GM18508 (cell line): ENCODE data around the gene ELOVL5.
"Not testable (repeated sequence)": the region's sequence is repeated elsewhere in the genome, so short reads cannot be mapped to it uniquely, and the experiment has no call there.

Experiments
- ATAC-seq: cut with Tn5 transposase; IDR thresholded peaks from one replicate; pipeline ENCODE4 v1.9.1; 2021; ENCODE audit warnings: moderate number of reproducible peaks; ENCODE audit not compliant: insufficient read depth, unreplicated experiment

The ELOVL5 gene

GRCh38 chr6:53348371-53349208, at the start of gene ELOVL5:
ELOVL5 (minus strand) TSS chr6:53348950; CDS start chr6:53295699, 53,251 bp downstream.
- ATAC-seq: peak; percentile 59

- no peak for ATAC-seq
These were observed 48.5 kb upstream of the ELOVL5 start for GRCh38 chr6:53397283-53397682.

GRCh38 chr6:53395986-53396385, 47.2 kb upstream of the ELOVL5 start:
- no peak for ATAC-seq

- ATAC-seq: no peak
These were observed 46.0 kb upstream of the ELOVL5 start for GRCh38 chr6:53394704-53395103.

GRCh38 chr6:53391170-53391569, 42.4 kb upstream of the ELOVL5 start:
- no peak for ATAC-seq

GRCh38 chr6:53390010-53390409, 41.3 kb upstream of the ELOVL5 start:
- ATAC-seq: no peak

- not testable (repeated sequence) for ATAC-seq
These were observed 39.9 kb upstream of the ELOVL5 start for GRCh38 chr6:53388615-53389014.

GRCh38 chr6:53382421-53382820, 33.7 kb upstream of the ELOVL5 start:
- ATAC-seq: no peak

GRCh38 chr6:53378208-53378607, 29.5 kb upstream of the ELOVL5 start:
- ATAC-seq: no peak

- no peak for ATAC-seq
These were observed 29.0 kb upstream of the ELOVL5 start for GRCh38 chr6:53377793-53378192.

- ATAC-seq: no peak
These were observed 28.5 kb upstream of the ELOVL5 start for GRCh38 chr6:53377289-53377688.

- no peak for ATAC-seq
These were observed 28.0 kb upstream of the ELOVL5 start for GRCh38 chr6:53376661-53377226.

GRCh38 chr6:53375847-53376246, 27.1 kb upstream of the ELOVL5 start:
- no peak for ATAC-seq

- ATAC-seq: no peak
These were observed 24.9 kb upstream of the ELOVL5 start for GRCh38 chr6:53373638-53374037.

GRCh38 chr6:53369876-53370515, 21.2 kb upstream of the ELOVL5 start:
- no peak for ATAC-seq

GRCh38 chr6:53369051-53369450, 20.3 kb upstream of the ELOVL5 start:
- ATAC-seq: no peak

GRCh38 chr6:53366128-53366641, 17.4 kb upstream of the ELOVL5 start:
- no peak for ATAC-seq

GRCh38 chr6:53363341-53364079, 14.8 kb upstream of the ELOVL5 start:
- no peak for ATAC-seq

- no peak for ATAC-seq
These were observed 12.8 kb upstream of the ELOVL5 start for GRCh38 chr6:53361549-53362031.
